Brain microvascular endothelial cell (primary cell): Measurements from ENCODE around the gene UTP25.

Source experiments
- DNase-seq: peaks from one replicate; pipeline ENCODE4 v3.0.0-alpha.2; 2020
- H3K27ac ChIP-seq: fragments of 250-450 bp; sonication (Bioruptor Pico); 2 replicates; pipeline ENCODE4 v1.5.1; 2020; ENCODE audit warnings: mild to moderate bottlenecking, moderate library complexity
- H3K27me3 ChIP-seq: fragments of 250-450 bp; sonication (Bioruptor Pico); replicated peaks from 2 replicates; pipeline ENCODE4 v1.5.1; 2020; ENCODE audit warnings: mild to moderate bottlenecking
- H3K36me3 ChIP-seq: fragments of 250-450 bp; sonication (Bioruptor Pico); replicated peaks from 2 replicates; pipeline ENCODE4 v1.5.1; 2020; ENCODE audit warnings: mild to moderate bottlenecking
- H3K4me3 ChIP-seq: 2 replicates; pipeline ENCODE4 v1.5.1; 2011; ENCODE audit warnings: low read depth, mild to moderate bottlenecking, control low read depth, low read length, moderate library complexity
- in situ Hi-C: cut with HindIII; loops from 2 replicates; pipeline ENCODE4 v1.10.0; 2017; ENCODE audit warnings: low sequenced_read_pairs, low pct_ligation_motif_present
- TF ChIP-seq, protein P1 (sequence below): IDR thresholded peaks from 2 replicates; pipeline ENCODE4 v1.5.1; 2011; ENCODE audit warnings: low read depth, mild to moderate bottlenecking, moderate library complexity, low read length, control low read depth, inconsistent platforms; ENCODE audit errors: missing control alignments

Gene UTP25

DNA sequence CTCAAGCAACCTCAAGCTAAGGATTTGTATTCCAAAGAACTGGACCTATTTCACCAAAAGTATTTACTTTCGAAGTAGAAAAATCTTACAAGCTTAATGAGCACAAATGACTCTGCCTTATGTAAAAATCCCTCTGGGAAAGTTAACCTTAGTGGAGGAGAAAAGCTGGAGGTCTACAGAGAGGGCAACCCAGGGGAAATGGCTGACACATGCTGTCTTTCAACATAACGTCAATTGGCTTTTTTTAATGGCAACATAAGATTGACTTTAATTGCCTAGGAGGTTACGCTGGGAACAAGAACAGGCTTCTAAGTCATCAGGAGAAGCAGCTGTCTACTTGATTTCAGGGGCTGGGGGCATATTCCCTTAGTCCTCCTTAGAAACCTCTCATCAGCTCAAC is 52.3 kb downstream of the UTP25 start:
- DNase-seq: no peak
- Histone ChIP-seq H3K27ac (no peak overlapping the region), H3K27me3 (no peaks in the 10 kb centered on the region), H3K36me3 (no peaks in the 10 kb centered on the region), H3K4me3 (no peak overlapping the region)
- TF ChIP-seq, protein P1, sequence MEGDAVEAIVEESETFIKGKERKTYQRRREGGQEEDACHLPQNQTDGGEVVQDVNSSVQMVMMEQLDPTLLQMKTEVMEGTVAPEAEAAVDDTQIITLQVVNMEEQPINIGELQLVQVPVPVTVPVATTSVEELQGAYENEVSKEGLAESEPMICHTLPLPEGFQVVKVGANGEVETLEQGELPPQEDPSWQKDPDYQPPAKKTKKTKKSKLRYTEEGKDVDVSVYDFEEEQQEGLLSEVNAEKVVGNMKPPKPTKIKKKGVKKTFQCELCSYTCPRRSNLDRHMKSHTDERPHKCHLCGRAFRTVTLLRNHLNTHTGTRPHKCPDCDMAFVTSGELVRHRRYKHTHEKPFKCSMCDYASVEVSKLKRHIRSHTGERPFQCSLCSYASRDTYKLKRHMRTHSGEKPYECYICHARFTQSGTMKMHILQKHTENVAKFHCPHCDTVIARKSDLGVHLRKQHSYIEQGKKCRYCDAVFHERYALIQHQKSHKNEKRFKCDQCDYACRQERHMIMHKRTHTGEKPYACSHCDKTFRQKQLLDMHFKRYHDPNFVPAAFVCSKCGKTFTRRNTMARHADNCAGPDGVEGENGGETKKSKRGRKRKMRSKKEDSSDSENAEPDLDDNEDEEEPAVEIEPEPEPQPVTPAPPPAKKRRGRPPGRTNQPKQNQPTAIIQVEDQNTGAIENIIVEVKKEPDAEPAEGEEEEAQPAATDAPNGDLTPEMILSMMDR: no peak
- in situ Hi-C loops: no loop called here

DNA sequence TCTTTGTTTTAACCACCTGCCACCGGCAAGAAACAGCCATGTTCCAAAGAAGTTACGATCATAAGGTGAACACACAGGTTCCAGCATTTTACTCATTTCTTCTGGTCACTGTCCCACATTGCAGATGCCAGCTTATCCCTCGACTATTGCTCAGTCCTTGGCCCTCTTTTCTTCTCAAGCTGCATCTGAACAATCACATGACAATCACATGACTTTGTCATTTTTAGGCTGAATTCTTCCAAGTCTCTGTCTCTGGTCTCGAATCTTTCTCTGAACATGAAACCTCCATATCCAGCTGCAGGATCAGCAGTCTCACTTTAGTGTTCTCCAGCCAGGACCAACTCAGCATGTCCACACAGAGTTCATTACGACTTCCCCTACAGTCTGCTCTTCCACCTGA is 53.8 kb downstream of the UTP25 start:
- TF ChIP-seq, protein P1: no peak
- in situ Hi-C loops: no loop called here
- H3K4me3 ChIP-seq: no peak overlapping the region
- DNase-seq: no peak
- no peak overlapping the region for H3K27ac ChIP-seq
- H3K36me3 ChIP-seq: no peaks in the 10 kb centered on the region
- H3K27me3 ChIP-seq: no peaks in the 10 kb centered on the region

DNA sequence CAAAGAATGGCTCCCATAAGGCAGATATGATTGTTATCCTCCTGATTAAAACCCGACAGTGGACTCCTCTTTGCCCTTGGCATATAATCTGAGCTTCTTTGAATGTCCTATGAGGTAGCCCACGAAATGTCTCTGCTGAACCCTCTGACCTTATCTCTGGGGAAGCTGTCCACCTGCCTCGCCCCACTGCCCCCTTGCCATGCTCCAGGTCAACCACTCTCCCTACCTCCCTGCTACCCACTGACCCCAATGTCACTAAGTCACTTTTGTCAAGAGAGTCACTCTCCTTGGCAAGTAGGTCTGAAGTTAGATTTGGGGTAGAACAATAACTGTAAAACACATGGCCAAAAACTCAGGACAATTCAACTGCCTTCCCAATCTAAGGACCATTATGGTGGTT is 54.5 kb downstream of the UTP25 start:
- no peak for DNase-seq
- TF ChIP-seq, protein P1: no peak
- no peak overlapping the region for H3K27ac ChIP-seq
- H3K27me3 ChIP-seq: no peaks in the 10 kb centered on the region
- in situ Hi-C loops: no loop called here
- H3K4me3 ChIP-seq: no peak overlapping the region
- H3K36me3 ChIP-seq: no peaks in the 10 kb centered on the region

DNA sequence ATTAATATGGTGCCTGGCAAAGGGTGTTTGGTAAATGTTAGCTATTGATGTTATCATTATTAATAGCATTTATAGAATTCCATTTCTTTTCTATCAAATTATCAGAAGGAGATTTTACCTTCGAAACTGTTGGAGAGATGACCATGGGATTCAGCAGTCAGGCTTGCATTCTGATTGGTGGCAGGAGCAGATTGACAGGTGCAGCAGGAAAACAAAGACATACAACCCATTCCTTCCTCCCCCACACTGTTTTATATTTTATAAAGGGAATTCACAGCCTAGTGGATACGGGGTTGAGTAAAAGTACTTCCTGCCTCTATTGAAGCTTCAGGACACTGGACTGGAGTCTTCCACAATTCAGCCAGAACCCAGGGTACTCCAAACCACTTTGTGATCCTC is 55.2 kb downstream of the UTP25 start:
- H3K36me3 ChIP-seq: no peaks in the 10 kb centered on the region
- no peak overlapping the region for H3K4me3 ChIP-seq
- peak overlapping the region; percentile 99 for H3K27ac ChIP-seq
- TF ChIP-seq, protein P1: no peak
- no peaks in the 10 kb centered on the region for H3K27me3 ChIP-seq
- no peak for DNase-seq
- in situ Hi-C loops: no loop called here

DNA sequence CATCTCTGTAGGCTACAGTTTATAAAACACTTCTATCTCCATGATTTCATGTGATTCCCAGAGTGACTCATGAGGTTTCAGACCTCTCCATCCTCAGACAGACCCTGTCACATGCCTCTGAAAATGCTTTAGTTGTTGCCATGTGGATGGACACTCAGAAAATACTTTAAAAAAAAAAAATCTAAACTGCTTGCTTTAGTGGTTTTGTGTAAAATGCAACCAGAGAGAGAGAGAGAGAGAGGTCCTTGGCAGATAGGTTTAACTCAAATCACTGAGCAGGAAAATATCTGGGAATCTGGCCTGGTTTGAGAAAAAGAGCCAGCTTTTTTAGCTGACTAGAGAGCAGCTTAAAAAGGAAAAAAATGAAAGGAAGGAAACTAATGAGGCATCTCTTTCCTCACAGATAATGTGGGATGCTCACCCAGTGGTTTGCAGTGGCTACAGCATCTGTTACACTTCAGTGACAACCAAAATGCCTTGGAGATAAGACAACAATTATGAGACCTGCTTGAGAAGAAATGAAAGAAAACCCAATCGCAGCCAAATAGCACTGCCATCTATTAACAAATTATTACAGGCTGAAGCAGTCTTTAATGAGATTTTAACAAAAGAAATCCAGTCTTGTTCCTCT is 55.7 kb downstream of the UTP25 start:
- peak overlapping the region; percentile 99 for H3K27ac ChIP-seq
- TF ChIP-seq, protein P1: peak; percentile 46
- H3K36me3 ChIP-seq: no peaks in the 10 kb centered on the region
- H3K27me3 ChIP-seq: no peaks in the 10 kb centered on the region
- DNase-seq: peak; percentile 81
- in situ Hi-C loops: no loop called here
- H3K4me3 ChIP-seq: no peak overlapping the region

DNA sequence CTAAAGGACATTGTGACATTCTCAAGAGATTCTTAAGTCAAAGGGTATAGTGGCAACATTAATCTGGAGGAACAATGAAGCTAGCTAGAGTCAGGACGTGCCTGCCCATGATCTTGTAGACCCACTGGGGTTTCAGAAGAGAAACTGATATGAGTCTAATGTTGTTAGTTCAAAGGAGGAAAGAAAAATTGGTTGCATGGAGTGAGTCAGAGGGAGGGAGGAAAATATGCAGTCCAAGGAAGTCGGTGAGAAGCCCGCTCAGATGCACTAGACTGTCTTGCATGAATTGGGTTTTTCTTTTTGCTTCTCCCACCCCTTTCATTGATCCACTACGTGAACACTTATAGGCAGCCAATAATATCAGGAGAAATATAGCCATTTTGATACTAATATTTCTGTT is 56.5 kb downstream of the UTP25 start:
- peak; percentile 74 for DNase-seq
- TF ChIP-seq, protein P1: no peak
- Histone ChIP-seq H3K27me3 (no peaks in the 10 kb centered on the region), H3K4me3 (peak overlapping the region; percentile 7), H3K27ac (peak overlapping the region; percentile 99), H3K36me3 (no peaks in the 10 kb centered on the region)
- in situ Hi-C loops: no loop called here
